OCI-LY3 (cell line): Measurements from ENCODE around the gene HSPA9.

ENCODE experiments used
- H2AFZ ChIP-seq: fragments of 200-600, 300-600 bp; shearing (Covaris generic); 2 replicates; pipeline ENCODE4 v1.6.0; 2014; ENCODE audit warnings: antibody characterized with exemption, low read depth, low read length
- H3K27ac ChIP-seq: fragments of 200-600, 300-600 bp; sonication (generic); 2 replicates; pipeline ENCODE4 v1.5.1; 2014; ENCODE audit warnings: mild to moderate bottlenecking, low read length, moderate library complexity, mixed read lengths
- H3K27me3 ChIP-seq: fragments of 200-600, 300-600 bp; sonication (generic); 2 replicates; pipeline ENCODE4 v1.6.1; 2014; ENCODE audit warnings: low read depth, low read length, mixed read lengths
- H3K36me3 ChIP-seq: fragments of 200-600, 300-600 bp; sonication (generic); replicated peaks from 2 replicates; pipeline ENCODE3; 2014; ENCODE audit warnings: low read depth, low read length, mixed read lengths
- H3K4me1 ChIP-seq: fragments of 300-600, 200-600 bp; sonication (generic); 2 replicates; pipeline ENCODE4 v1.6.1; 2014; ENCODE audit warnings: low read length, mixed read lengths
- H3K4me2 ChIP-seq: fragments of 200-600, 300-600 bp; sonication (generic); 2 replicates; pipeline ENCODE4 v1.6.1; 2014; ENCODE audit warnings: low read length, mixed read lengths
- H3K4me3 ChIP-seq: fragments of 300-600, 200-600 bp; sonication (generic); 2 replicates; pipeline ENCODE4 v1.5.1; 2014; ENCODE audit warnings: antibody characterized with exemption, mild to moderate bottlenecking, low read length, moderate library complexity
- H3K79me2 ChIP-seq: fragments of 300-600, 200-600 bp; shearing (Covaris generic); 2 replicates; pipeline ENCODE4 v1.6.1; 2014; ENCODE audit warnings: mild to moderate bottlenecking, low read length, mixed read lengths
- H3K9ac ChIP-seq: fragments of 300-600, 200-600 bp; shearing (Covaris generic); 2 replicates; pipeline ENCODE4 v1.6.0; 2014; ENCODE audit warnings: mild to moderate bottlenecking, low read length, moderate library complexity
- H3K9me3 ChIP-seq: fragments of 200-600, 300-600 bp; shearing (Covaris generic); 2 replicates; pipeline ENCODE4 v1.6.1; 2014; ENCODE audit warnings: low read length, mixed read lengths; ENCODE audit not compliant: insufficient read depth
- H4K20me1 ChIP-seq: fragments of 200-600, 300-600 bp; sonication (generic); 2 replicates; pipeline ENCODE4 v1.6.1; 2016; ENCODE audit warnings: low read length, mixed read lengths; ENCODE audit not compliant: insufficient read depth
- EZH2phosphoT487 ChIP-seq: fragments of 200-600 bp; shearing (Covaris generic); IDR thresholded peaks from 2 replicates; pipeline ENCODE4 v1.6.1; 2018; ENCODE audit warnings: antibody characterized with exemption, mixed run types, low read depth
- TF ChIP-seq, protein P1 (sequence below): fragments of 200-600, 300-600 bp; sonication (generic); IDR thresholded peaks from 2 replicates; pipeline ENCODE4 v1.5.1; 2014; ENCODE audit warnings: antibody characterized with exemption, low read length, low read depth

HSPA9 gene

GRCh38 chr5:138533973-138534941 is 40.9 kb downstream of the HSPA9 start:
- 0 out of 2 replicates have a peak, but pooled peaks cover 4% of the 10 kb centered on the region for H3K4me1 ChIP-seq
- TF ChIP-seq, protein P1, sequence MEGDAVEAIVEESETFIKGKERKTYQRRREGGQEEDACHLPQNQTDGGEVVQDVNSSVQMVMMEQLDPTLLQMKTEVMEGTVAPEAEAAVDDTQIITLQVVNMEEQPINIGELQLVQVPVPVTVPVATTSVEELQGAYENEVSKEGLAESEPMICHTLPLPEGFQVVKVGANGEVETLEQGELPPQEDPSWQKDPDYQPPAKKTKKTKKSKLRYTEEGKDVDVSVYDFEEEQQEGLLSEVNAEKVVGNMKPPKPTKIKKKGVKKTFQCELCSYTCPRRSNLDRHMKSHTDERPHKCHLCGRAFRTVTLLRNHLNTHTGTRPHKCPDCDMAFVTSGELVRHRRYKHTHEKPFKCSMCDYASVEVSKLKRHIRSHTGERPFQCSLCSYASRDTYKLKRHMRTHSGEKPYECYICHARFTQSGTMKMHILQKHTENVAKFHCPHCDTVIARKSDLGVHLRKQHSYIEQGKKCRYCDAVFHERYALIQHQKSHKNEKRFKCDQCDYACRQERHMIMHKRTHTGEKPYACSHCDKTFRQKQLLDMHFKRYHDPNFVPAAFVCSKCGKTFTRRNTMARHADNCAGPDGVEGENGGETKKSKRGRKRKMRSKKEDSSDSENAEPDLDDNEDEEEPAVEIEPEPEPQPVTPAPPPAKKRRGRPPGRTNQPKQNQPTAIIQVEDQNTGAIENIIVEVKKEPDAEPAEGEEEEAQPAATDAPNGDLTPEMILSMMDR: no peak
- TF ChIP-seq EZH2phosphoT487: no peak
- peaks cover 23% of the 10 kb centered on the region for H3K36me3 ChIP-seq
- H3K9ac ChIP-seq: no peak overlapping the region
- no peak overlapping the region for H3K4me2 ChIP-seq
- no peaks in the 10 kb centered on the region for H3K27me3 ChIP-seq
- H4K20me1 ChIP-seq: peaks cover 48% of the 10 kb centered on the region
- peaks cover 97% of the 10 kb centered on the region for H3K79me2 ChIP-seq
- H3K9me3 ChIP-seq: no peaks in the 10 kb centered on the region
- no peak overlapping the region for H3K4me3 ChIP-seq
- no peak overlapping the region for H2AFZ ChIP-seq
- no peak overlapping the region for H3K27ac ChIP-seq

- H3K27ac ChIP-seq: no peak overlapping the region
- peaks cover 100% of the 10 kb centered on the region for H3K79me2 ChIP-seq
- H3K4me1 ChIP-seq: peaks cover 25% of the 10 kb centered on the region
- H3K4me3 ChIP-seq: no peak overlapping the region
- no peaks in the 10 kb centered on the region for H3K9me3 ChIP-seq
- H3K36me3 ChIP-seq: peaks cover 25% of the 10 kb centered on the region
- peaks cover 43% of the 10 kb centered on the region for H4K20me1 ChIP-seq
- TF ChIP-seq, protein P1: no peak
- TF ChIP-seq EZH2phosphoT487: no peak
- H3K27me3 ChIP-seq: no peaks in the 10 kb centered on the region
- H3K4me2 ChIP-seq: no peak overlapping the region
- H3K9ac ChIP-seq: no peak overlapping the region
- H2AFZ ChIP-seq: no peak overlapping the region
Observed at GRCh38 chr5:138529812-138530211, 45.4 kb downstream of the HSPA9 start.

GRCh38 chr5:138528744-138529469 is 46.3 kb downstream of the HSPA9 start:
- no peak overlapping the region for H3K9ac ChIP-seq
- peaks cover 17% of the 10 kb centered on the region for H3K36me3 ChIP-seq

More at GRCh38 chr5:138528744-138529469, 46.3 kb downstream of the HSPA9 start:
- Histone ChIP-seq H3K9me3 (no peaks in the 10 kb centered on the region), H3K4me1 (peaks cover 25% of the 10 kb centered on the region), H3K4me3 (no peak overlapping the region), H4K20me1 (peaks cover 35% of the 10 kb centered on the region), H3K79me2 (peaks cover 99% of the 10 kb centered on the region), H2AFZ (no peak overlapping the region), H3K4me2 (no peak overlapping the region; the same call in 1 of the 2 replicates), H3K27me3 (no peaks in the 10 kb centered on the region), H3K27ac (peak overlapping the region; percentile 61)
- TF ChIP-seq EZH2phosphoT487: no peak
- TF ChIP-seq, protein P1: no peak
